GM18873 (cell line): ENCODE measurements around the gene CSAG1.
"Not testable (repeated sequence)": the region's sequence is repeated elsewhere in the genome, so short reads cannot be mapped to it uniquely, and the experiment has no call there.

ENCODE experiments used
- ATAC-seq: cut with Tn5 transposase; IDR thresholded peaks from one replicate; pipeline ENCODE4 v1.9.1; 2021; ENCODE audit warnings: mild to moderate bottlenecking, moderate library complexity, moderate number of reproducible peaks; ENCODE audit not compliant: unreplicated experiment, low FRiP score

CSAG1 gene, protein sequence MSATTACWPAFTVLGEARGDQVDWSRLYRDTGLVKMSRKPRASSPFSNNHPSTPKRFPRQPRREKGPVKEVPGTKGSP

DNA sequence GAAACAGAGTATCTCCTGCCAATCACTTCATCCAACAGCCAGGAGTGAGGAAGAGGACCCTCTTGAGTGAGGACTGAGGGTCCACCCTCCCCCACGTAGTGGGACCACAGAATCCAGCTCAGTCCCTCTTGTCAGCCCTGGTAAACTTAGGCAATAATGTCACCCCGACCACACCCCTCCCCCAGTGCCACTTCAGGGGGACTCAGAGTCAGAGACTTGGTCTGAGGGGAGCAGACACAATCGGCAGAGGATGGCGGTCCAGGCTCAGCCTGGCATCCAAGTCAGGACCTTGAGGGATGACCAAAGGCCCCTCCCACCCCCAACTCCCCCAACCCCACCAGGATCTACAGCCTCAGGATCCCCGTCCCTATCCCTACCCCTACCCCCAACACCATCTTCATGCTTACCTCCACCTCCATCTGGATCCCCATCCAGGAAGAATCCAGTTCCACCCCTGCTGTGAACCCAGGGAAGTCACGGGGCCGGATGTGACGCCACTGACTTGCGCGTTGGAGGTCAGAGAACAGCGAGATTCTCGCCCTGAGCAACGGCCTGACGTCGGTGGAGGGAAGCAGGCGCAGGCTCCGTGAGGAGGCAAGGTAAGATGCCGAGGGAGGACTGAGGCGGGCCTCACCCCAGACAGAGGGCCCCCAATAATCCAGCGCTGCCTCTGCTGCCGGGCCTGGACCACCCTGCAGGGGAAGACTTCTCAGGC is at the start of gene CSAG1, which contains the start of gene MAGEA12:
Gene CSAG1 (minus strand): TSS at position 461 of the 715 bp plus-strand sequence. CDS start 1,261 bp downstream, outside the sequence.
Gene MAGEA12 (plus strand): TSS at position 497 of the 715 bp plus-strand sequence. CDS start 2,405 bp downstream, outside the sequence.
- no peak for ATAC-seq

DNA sequence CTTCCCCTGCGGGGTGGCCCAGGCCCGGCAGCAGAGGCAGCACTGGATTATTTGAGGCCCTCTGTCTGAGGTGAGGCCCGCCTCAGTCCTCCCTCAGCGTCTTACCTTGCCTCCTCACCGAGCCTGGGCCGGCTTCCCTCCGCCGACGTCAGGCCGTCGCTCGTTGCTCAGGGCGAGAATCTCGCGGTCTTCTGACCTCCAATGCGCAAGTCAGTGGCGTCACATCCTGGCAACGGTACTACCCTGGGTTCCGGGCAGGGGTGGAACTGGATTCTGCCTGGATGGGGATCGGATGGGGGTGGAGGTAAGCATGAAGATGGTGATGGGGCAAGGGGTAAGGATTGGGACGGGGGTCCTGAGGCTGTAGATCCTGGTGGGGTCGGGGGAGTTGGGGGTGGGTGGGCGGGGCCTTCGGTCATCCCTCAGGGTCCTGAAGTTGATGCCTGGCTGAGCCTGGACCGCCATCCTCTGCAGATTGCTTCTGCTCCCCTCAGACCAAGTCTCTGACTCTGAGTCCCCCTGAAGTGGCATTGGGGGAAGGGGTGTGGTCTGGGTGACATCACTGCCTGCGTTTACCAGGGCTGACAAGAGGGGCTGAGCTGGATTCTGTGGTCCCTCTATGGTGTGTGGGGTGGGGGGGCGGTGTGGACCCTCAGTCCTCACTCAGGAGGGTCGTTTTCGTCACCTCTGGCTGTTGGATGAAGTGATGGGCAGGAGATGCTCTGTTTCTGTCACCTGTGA is 36.2 kb upstream of the CSAG1 start, which contains the start of gene MAGEA6:
Gene MAGEA6 (minus strand): TSS at position 141 of the 741 bp plus-strand sequence. CDS start 2,039 bp downstream, outside the sequence.
- not testable (repeated sequence) for ATAC-seq

- not testable (repeated sequence) for ATAC-seq
Measured at GRCh38 chrX:152766562-152766961, 33.0 kb upstream of the CSAG1 start.

- ATAC-seq = not testable (repeated sequence)
Measured at GRCh38 chrX:152761582-152761981, 28.1 kb upstream of the CSAG1 start.

DNA sequence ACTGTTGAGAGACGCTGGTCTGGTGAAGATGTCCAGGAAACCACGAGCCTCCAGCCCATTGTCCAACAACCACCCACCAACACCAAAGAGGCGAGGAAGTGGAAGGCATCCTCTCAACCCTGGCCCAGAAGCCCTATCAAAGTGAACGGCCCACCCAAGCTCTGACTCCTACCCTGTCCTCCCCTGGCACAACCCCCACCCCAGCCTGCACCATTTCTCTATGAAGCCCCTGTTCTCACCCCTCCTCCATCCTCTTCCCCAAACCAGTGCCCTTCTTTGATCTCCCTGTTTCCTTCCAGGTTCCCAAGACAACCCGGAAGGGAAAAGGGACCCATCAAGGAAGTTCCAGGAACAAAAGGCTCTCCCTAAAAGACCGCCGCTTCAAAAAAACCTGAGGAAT is 26.0 kb upstream of the CSAG1 start:
- ATAC-seq = not testable (repeated sequence)

DNA sequence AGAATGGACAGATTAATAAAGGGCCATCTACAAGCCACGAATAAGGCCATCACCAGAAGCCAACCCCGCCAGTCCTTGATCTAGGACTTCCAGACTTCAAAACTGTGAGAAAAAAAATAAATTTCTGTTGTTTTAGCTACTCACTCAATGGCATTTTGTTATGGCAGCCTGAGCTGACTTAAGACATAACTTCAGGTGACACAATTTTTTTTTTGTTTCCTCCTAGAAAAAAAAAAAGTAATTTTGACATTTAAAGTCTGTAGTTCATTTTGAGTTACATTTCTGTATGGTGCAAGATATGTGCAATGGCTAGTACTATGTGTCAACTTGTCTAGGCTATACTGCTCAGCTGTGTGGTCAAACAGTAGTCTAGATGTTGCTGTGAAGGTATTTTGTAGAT is 25.4 kb upstream of the CSAG1 start, which contains the start of gene CSAG3:
Gene CSAG3 (plus strand): TSS at position 301 of the 400 bp plus-strand sequence.
- ATAC-seq = not testable (repeated sequence)

DNA sequence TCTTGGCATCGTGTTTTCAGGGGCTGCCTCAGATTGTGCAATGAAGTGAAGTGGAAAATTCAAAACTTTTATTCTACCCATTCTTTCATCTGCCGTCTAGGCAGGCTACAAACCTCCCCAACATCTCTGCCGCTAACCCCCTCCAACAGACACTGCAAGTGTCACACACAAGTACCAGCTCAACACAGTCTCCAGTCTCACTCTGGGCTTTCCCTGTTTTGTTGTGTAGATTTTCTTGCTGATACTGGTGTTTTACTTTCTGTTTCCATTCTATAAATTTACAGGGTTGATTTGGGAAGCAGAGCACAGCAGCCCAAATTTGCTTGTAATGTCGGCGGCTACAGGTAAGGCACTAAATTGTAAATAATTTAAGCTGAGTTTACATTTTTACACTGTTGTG is 21.4 kb upstream of the CSAG1 start:
- not testable (repeated sequence) for ATAC-seq

GRCh38 chrX:152753686-152754650 is 20.4 kb upstream of the CSAG1 start, which contains the start of gene MAGEA2:
MAGEA2 (minus strand) TSS chrX:152753842; CDS start chrX:152751363, 2,479 bp downstream.
- not testable (repeated sequence) for ATAC-seq

DNA sequence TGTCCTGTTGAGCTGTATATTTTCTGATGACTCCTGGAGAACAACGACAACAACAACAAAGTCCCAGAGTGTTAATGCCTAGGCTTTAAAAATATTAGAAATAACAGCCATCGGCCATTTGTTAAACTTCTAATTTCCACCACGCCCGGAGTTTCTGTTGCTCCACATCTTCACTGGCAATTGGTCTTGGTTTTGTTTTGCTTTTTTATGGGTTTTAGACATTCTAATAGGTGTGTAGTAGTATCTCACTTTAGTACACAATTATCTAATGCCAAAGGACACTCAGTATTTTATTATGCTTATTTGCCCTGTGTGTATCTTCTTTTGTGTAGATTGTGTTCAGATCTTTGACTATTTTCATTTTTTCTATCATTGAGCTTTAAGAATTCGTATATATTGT is 5.0 kb upstream of the CSAG1 start:
- no peak for ATAC-seq

- not testable (repeated sequence) for ATAC-seq
Measured at GRCh38 chrX:152736528-152736927, 3.0 kb upstream of the CSAG1 start.

DNA sequence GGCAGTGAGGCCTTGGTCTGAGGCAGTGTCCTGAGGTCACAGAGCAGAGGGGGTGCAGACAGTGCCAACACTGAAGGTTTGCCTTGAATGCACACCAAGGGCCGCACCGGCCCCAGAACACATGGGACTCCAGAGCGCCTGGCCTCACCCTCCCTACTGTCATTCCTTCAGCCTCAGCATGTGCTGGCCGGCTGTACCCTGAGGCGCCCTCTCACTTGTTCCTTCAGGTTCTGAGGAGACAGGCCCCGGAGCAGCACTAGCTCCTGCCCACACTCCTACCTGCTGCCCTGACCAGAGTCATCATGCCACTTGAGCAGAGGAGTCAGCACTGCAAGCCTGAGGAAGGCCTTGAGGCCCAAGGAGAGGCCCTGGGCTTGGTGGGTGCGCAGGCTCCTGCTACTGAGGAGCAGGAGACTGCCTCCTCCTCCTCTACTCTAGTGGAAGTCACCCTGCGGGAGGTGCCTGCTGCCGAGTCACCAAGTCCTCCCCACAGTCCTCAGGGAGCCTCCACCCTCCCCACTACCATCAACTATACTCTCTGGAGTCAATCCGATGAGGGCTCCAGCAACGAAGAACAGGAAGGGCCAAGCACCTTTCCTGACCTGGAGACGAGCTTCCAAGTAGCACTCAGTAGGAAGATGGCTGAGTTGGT is 2.5 kb upstream of the CSAG1 start:
- ATAC-seq = no peak

DNA sequence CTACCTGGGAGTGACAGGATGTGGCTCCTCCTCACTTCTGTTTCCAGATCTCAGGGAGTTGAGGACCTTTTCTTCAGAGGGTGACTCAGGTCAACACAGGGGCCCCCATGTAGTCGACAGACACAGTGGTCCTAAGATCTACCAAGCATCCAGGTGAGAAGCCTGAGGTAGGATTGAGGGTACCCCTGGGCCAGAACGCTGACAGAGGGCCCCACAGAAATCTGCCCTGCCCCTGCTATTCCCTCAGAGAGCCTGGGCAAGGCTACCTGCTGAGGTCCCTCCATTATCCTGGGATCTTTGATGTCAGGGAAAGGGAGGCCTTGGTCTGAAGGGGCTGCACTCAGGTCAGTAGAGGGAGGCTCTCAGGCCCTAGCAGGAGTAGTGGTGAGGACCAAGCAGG is 1.6 kb upstream of the CSAG1 start:
- no peak for ATAC-seq

DNA sequence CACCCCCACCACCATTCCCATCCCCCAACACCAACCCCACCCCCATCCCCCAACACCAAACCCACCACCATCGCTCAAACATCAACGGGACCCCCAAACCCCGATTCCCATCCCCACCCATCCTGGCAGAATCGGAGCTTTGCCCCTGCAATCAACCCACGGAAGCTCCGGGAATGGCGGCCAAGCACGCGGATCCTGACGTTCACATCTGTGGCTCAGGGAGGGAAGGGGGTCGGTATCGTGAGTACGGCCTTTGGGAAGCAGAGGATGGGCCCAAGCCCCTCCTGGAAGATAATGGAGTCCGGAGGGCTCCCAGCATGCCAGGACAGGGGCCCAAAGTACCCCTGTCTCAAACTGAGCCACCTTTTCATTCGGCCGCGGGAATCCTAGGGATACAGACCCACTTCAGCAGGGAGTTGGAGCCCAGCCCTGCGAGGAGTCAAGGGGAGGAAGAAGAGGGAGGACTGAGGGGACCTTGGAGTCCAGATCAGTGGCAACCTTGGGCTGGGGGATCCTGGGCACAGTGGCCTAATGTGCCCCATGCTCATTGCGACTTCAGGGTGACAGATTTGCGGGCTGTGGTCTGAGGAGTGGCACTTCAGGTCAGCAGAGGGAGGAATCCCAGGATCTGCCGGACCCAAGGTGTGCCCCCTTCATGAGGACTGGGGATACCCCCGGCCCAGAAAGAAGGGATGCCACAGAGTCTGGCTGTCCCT is 780 bp upstream of the CSAG1 start:
- not testable (repeated sequence) for ATAC-seq

DNA sequence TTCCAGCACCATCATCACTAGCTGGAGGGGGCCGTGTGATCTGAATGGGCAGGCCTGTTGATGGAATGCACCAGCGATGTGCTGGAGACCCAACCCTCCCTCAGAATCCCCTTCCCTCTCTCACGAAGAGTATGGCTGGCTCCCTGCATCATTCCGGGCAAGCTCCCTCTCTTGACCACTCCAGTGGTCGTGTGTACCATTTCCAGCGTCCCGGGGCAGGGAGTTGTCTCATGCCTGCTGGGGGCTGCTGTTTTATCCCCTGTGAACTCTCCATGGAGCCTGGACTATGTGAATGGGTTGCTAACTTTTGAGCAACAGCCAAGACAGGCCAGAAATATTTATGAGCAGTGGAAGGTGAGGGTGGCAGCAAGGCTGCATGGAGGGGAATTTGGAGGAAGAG is 8.1 kb downstream of the CSAG1 start:
- ATAC-seq = no peak

- ATAC-seq = not testable (repeated sequence)
Measured at GRCh38 chrX:152713815-152714787, 19.4 kb downstream of the CSAG1 start, which contains the start of gene MAGEA2B. MAGEA2B (plus strand) TSS chrX:152714628; CDS start chrX:152717107, 2,479 bp downstream.

- ATAC-seq = not testable (repeated sequence)
Measured at GRCh38 chrX:152713195-152713594, 20.3 kb downstream of the CSAG1 start.

- ATAC-seq = not testable (repeated sequence)
Measured at GRCh38 chrX:152709173-152709572, 24.3 kb downstream of the CSAG1 start, which contains the start of gene CSAG2. CSAG2 (minus strand) TSS chrX:152709273; CDS start chrX:152709112, 161 bp downstream.
